M059J (cell line): ENCODE results near the gene SNED1. TPM values are rescaled to one million over a fixed set of nuclear protein-coding genes. Genes with fewer than 3 reads are reported as not detected.

Source experiments
- DNase-seq: peaks from one replicate; pipeline ENCODE4 v3.0.0-alpha.2; 2012; ENCODE audit warnings: low read depth
- total RNA-seq: library from RNA; depleted of rRNA; stranded (reverse); fragments of >200 nt; shearing (Covaris generic); gene quantifications from 2 replicates; pipeline ENCODE4 v1.2.3, GENCODE V29; 2014

SNED1 gene
- total RNA-seq, 1 experiment from 2014 or later, result 2.2 TPM

DNA sequence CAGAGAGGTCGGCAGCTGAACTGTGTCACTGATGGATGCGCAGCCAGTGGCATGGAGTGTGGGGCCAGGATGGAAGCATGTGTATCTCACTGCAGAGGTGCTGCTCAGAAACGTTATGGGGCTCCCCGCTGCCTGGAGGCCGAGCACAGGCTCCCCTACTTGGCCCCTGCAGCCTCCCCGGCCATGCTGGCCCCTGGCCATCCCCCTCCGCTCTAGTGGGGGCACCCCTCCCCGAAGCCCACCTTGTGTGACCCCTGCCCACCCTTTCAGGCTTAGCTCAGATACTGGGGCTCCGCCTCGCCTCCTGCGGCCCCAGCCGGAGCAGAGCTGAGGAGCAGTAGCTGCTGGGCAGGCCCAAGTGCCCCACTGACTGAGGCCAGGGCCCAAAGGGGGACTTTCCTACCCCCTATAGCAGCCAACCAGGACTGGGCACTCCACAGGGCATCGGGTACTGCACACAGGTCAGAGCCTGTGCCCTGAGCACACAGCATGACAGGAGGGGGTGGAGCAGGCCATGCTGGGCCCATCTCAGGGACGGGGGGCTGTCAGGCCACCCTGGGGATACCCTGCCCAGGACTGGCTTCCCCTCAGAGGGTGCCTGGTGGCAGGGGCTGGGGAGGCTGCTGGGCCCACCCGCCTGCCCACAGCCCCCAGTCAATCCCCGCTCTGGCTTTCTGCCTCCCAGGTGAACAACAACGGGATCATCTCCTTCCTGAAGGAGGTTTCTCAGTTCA lies 31.3 kb downstream of the SNED1 start:
- DNase-seq, result no peak

- DNase-seq, result no peak
Observed at GRCh38 chr2:241030333-241030680, 31.9 kb downstream of the SNED1 start.

DNA sequence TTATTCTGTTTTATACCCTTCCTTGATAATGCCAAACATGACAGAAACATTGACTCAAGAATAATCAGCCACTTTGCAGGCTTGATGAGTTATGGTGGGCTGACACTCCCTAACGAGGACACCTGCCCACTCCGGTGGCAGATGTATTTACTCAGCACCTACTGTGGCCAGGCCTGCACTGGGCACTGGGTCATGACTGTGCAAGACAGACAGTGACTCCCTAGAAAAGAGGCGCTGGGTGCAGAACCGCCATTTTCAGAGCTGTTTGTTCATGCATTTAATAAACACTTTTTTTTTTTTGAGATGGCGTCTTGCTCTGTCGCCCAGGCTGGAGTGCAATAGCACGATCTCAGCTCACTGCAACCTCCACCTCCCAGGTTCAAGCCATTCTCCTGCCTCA lies 32.5 kb downstream of the SNED1 start:
- DNase-seq, result no peak

- no peak for DNase-seq
Observed at GRCh38 chr2:241031436-241032165, 33.2 kb downstream of the SNED1 start.

- DNase-seq, result no peak
Observed at GRCh38 chr2:241033336-241033987, 35.0 kb downstream of the SNED1 start.

DNA sequence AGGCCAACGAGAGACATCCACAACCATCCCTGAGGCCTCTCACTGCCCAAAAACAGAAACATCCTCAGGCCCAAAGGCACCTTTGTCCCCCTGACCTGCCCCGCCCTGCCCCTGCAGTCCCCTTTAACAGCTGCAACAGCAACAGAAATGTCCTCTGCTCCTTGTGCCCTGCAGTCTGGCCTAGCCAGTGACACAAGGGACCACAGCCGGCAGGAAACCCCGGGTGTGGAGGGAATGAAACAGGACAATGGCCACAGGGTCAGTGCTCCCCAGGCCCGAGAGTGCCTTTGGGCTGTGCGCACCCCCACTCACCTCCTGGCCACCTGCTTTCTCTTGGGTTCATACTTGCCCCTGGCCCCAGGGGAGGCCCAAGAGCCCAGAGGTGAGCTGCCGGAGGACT lies 35.6 kb downstream of the SNED1 start:
- DNase-seq, result no peak

GRCh38 chr2:241034490-241035141 lies 36.2 kb downstream of the SNED1 start:
- DNase-seq, result no peak

DNA sequence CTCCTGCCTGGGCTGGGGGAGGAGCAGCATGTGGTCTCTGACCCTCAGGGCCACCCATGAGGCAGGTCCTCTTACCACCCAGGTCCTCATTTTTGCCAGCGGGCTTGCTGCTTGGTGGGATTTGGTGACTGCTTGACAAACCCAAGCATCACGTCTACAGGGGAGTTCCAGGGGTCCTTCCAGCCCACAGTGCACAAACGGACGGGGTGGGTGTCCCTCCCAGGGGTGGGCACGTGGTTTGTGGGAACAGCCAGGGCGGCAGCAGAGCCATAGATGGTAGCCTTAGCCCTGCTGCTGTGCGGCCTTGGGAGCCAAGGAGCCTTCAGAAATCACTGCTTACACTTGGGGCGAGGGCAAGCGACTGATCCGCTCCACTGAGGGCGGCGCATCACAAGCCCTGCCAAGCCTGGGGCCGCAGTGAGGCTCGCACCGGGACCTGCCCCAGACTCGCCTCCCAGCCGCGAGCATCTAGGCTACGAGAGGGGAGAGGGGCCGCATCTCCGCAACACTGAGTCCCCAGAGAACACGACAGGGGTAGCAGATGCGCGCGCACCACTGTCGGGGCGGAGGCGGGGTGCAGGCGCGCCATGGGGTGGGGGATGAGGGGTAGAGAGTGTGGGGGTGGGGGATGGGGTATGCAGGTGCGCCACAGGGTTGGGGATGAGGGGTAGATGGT lies 36.9 kb downstream of the SNED1 start:
- no peak for DNase-seq

- DNase-seq, result no peak
Observed at GRCh38 chr2:241035818-241036396, 37.5 kb downstream of the SNED1 start.

GRCh38 chr2:241036397-241036963 lies 38.1 kb downstream of the SNED1 start:
- peak; percentile 58 for DNase-seq

DNA sequence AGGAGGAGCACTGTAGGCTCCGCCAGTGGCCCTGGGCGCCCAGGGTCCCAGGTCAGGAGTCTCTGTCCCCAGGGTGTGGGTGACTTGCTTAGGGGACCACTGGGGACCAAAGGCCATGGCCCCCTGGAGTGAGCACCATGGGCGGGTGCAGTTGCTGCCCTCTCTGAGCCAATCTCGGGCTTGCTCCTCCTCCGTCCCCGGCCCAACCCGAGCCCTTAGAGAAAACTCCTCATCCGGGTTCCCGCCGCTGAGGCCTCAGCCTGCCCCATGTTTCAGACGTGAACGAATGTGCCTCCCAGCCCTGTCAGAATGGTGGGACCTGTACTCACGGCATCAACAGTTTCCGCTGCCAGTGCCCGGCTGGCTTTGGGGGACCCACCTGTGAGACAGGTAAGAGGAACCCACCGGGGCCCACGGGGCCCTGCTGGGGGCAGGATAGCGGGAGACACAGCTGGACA lies 38.6 kb downstream of the SNED1 start:
- no peak for DNase-seq

- no peak for DNase-seq
Observed at GRCh38 chr2:241037498-241037897, 39.1 kb downstream of the SNED1 start.

GRCh38 chr2:241038374-241039180 lies 40.2 kb downstream of the SNED1 start:
- DNase-seq, result no peak

GRCh38 chr2:241039416-241039815 lies 41.0 kb downstream of the SNED1 start:
- DNase-seq, result no peak

DNA sequence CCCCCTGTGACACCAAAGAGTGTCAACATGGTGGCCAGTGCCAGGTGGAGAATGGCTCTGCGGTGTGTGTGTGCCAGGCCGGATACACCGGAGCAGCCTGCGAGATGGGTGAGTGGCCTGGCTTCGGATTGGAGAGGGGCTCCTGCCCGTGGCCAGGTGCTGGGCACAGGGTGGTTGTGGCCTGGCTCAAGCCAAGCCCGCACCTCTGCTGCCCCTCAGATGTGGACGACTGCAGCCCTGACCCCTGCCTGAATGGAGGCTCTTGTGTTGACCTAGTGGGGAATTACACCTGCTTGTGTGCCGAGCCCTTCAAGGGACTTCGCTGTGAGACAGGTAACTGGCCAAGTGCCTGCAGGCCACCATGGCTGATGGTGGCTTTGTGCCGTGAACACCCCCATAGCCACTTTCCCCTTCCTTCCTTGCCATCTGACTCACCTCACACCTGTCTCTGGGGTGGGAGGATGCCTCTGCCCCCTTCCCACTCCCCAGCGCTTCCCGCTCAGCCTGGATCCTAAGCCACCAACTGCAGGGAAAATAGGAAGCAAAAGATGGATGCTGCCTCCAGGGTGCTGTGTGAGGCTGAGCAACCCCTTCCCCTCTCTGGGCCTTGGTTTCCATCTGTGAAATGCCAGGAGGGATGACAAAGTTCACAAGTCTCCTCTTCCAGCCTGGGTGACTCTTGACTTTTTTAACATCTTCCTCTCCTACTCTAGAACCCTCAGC lies 41.8 kb downstream of the SNED1 start:
- no peak for DNase-seq

DNA sequence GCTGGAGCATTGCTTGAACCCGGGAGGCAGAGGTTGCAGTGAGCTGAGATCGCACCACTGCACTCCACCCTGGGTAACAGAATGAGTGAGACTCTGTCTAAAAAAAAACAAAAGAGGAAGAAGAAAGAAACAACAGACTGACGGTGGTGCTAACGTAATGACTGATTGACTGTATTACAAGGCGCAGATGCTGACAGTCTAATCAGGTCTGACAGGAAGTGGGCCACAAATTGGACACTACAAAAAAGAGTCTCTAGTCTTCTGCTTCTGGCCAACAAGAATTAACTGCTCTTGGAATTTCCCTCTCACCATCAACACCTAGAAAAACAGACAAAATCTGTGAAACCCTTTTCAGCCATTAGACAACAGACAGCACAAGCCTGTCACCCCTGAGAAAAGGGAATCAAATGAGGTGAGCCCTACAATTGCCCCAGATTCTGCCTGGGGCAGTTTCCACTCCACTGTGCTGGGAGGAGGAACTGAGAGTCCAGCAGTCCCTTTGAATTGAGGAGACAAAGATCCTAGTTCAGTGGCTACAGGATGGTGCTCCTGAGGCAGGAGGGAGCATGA lies 43.3 kb downstream of the SNED1 start:
- no peak for DNase-seq

GRCh38 chr2:241043581-241043980 lies 45.2 kb downstream of the SNED1 start:
- DNase-seq, result no peak

- no peak for DNase-seq
Observed at GRCh38 chr2:241047253-241048010, 49.0 kb downstream of the SNED1 start.
